Measurements from ENCODE around the gene FBXL2. TPM values are rescaled to one million over a fixed set of nuclear protein-coding genes. Genes with fewer than 3 reads are reported as not detected.
"Not testable (repeated sequence)": the region's sequence is repeated elsewhere in the genome, so short reads cannot be mapped to it uniquely, and the experiment has no call there.

The FBXL2 gene
- polyA plus RNA-seq, 12 donors, result 5.1 to 18.1 (median 8.4) TPM; not detected in 1

- DNase-seq, result no peak
Measured at GRCh38 chr3:33313331-33313730, 36.1 kb downstream of the FBXL2 start.

- DNase-seq, result no peak
Measured at GRCh38 chr3:33314993-33315392, 37.8 kb downstream of the FBXL2 start.

- no peak for DNase-seq
Measured at GRCh38 chr3:33315826-33316225, 38.6 kb downstream of the FBXL2 start.

GRCh38 chr3:33317963-33318709 lies 40.9 kb downstream of the FBXL2 start:
- DNase-seq, result no peak

- no peak for DNase-seq
Measured at GRCh38 chr3:33318710-33319380, 41.6 kb downstream of the FBXL2 start.

GRCh38 chr3:33322412-33322811 lies 45.2 kb downstream of the FBXL2 start:
- DNase-seq, result no peak

- DNase-seq, result no peak
Measured at GRCh38 chr3:33331414-33331813, 54.2 kb downstream of the FBXL2 start.

GRCh38 chr3:33334364-33334763 lies 57.1 kb downstream of the FBXL2 start:
- no peak for DNase-seq

GRCh38 chr3:33338936-33339465 lies 61.8 kb downstream of the FBXL2 start:
- DNase-seq, result not testable (repeated sequence)

- no peak for DNase-seq
Measured at GRCh38 chr3:33339758-33340157, 62.5 kb downstream of the FBXL2 start.

GRCh38 chr3:33355611-33356010 lies 78.4 kb downstream of the FBXL2 start:
- no peak for DNase-seq

- peak; percentile 28 for DNase-seq
Measured at GRCh38 chr3:33358172-33358781, 81.0 kb downstream of the FBXL2 start.

- no peak for DNase-seq
Measured at GRCh38 chr3:33360136-33360825, 83.0 kb downstream of the FBXL2 start.

GRCh38 chr3:33363113-33363800 lies 86.0 kb downstream of the FBXL2 start:
- no peak for DNase-seq

GRCh38 chr3:33364060-33364459 lies 86.8 kb downstream of the FBXL2 start:
- no peak for DNase-seq

GRCh38 chr3:33364531-33365128 lies 87.4 kb downstream of the FBXL2 start:
- DNase-seq, result no peak

GRCh38 chr3:33372218-33373081 lies 95.2 kb downstream of the FBXL2 start:
- DNase-seq, result peak; percentile 42

GRCh38 chr3:33373082-33373437 lies 95.8 kb downstream of the FBXL2 start:
- no peak for DNase-seq

GRCh38 chr3:33377489-33377888 lies 100.2 kb downstream of the FBXL2 start:
- DNase-seq, result no peak

GRCh38 chr3:33377931-33378330 lies 100.7 kb downstream of the FBXL2 start:
- DNase-seq, result no peak
